GM21360 (cell line): Measurements from ENCODE around the gene GALNT13.

Source experiments
- ATAC-seq: cut with Tn5 transposase; IDR thresholded peaks from one replicate; pipeline ENCODE4 v1.9.1; 2021; ENCODE audit warnings: mild to moderate bottlenecking, moderate library complexity; ENCODE audit not compliant: unreplicated experiment

GALNT13 gene

GRCh38 chr2:153871231-153872221, at the start of gene GALNT13:
Gene GALNT13 (plus strand): TSS chr2:153871922.
- no peak for ATAC-seq

GRCh38 chr2:153823880-153824279, 47.8 kb upstream of the GALNT13 start:
- ATAC-seq: no peak

- no peak for ATAC-seq
Measured at GRCh38 chr2:153828335-153828734, 43.4 kb upstream of the GALNT13 start.

GRCh38 chr2:153834662-153835061, 37.1 kb upstream of the GALNT13 start:
- ATAC-seq: no peak

- ATAC-seq: no peak
Measured at GRCh38 chr2:153858250-153858649, 13.5 kb upstream of the GALNT13 start.

- ATAC-seq: no peak
Measured at GRCh38 chr2:153864022-153864421, 7.7 kb upstream of the GALNT13 start.

GRCh38 chr2:153866595-153866994, 5.1 kb upstream of the GALNT13 start:
- ATAC-seq: no peak

- no peak for ATAC-seq
Measured at GRCh38 chr2:153870308-153870707, 1.4 kb upstream of the GALNT13 start.

- ATAC-seq: no peak
Measured at GRCh38 chr2:153872311-153873051, 759 bp downstream of the GALNT13 start.

- ATAC-seq: no peak
Measured at GRCh38 chr2:153873052-153874048, 1.6 kb downstream of the GALNT13 start.

- no peak for ATAC-seq
Measured at GRCh38 chr2:153875801-153876466, 4.2 kb downstream of the GALNT13 start.

GRCh38 chr2:153880926-153881325, 9.2 kb downstream of the GALNT13 start:
- no peak for ATAC-seq

- ATAC-seq: no peak
Measured at GRCh38 chr2:153886833-153887232, 15.1 kb downstream of the GALNT13 start.

- no peak for ATAC-seq
Measured at GRCh38 chr2:153890576-153890975, 18.9 kb downstream of the GALNT13 start.

GRCh38 chr2:153891051-153891450, 19.3 kb downstream of the GALNT13 start:
- no peak for ATAC-seq

GRCh38 chr2:153912798-153913396, 41.2 kb downstream of the GALNT13 start:
- ATAC-seq: no peak

- no peak for ATAC-seq
Measured at GRCh38 chr2:153917570-153917969, 45.8 kb downstream of the GALNT13 start.

GRCh38 chr2:153935511-153935910, 63.8 kb downstream of the GALNT13 start:
- ATAC-seq: no peak

- ATAC-seq: no peak
Measured at GRCh38 chr2:153939124-153939796, 67.5 kb downstream of the GALNT13 start.
